ENCODE results near the gene CHMP2A.

Gene CHMP2A

GRCh38 chr19:58559275-58560006 lies 4.5 kb upstream of the CHMP2A start:
- Histone ChIP-seq H3K27me3 (peaks cover 0 to 24% (median 0%) of the 10 kb centered on the region in 11 experiments; a peak in 8 of 22 replicates), H4K20me1 (peaks cover 0 to 26% (median 14%) of the 10 kb centered on the region in 11 experiments; a peak in 12 of 22 replicates), H3K36me3 (peaks cover 17 to 22% (median 20%) of the 10 kb centered on the region in 11 experiments), H3K9ac (peak overlapping the region; percentile 89 to 98 (median 96)), H3K27ac (peak overlapping the region; percentile 95 to 99 (median 98)), H3K4me3 (peak overlapping the region; percentile 76 to 98 (median 94)), H3K9me3 (replicated peaks in 1 of 11) (no peaks in the 10 kb centered on the region), H3K4me1 (peaks cover 69 to 79% (median 77%) of the 10 kb centered on the region in 10 experiments), H3K4me2 (peak overlapping the region; percentile 89 to 100 (median 98))
- TF ChIP-seq Cebpa-rat (IDR thresholded peaks at IDR 0.05) = no peak

DNA sequence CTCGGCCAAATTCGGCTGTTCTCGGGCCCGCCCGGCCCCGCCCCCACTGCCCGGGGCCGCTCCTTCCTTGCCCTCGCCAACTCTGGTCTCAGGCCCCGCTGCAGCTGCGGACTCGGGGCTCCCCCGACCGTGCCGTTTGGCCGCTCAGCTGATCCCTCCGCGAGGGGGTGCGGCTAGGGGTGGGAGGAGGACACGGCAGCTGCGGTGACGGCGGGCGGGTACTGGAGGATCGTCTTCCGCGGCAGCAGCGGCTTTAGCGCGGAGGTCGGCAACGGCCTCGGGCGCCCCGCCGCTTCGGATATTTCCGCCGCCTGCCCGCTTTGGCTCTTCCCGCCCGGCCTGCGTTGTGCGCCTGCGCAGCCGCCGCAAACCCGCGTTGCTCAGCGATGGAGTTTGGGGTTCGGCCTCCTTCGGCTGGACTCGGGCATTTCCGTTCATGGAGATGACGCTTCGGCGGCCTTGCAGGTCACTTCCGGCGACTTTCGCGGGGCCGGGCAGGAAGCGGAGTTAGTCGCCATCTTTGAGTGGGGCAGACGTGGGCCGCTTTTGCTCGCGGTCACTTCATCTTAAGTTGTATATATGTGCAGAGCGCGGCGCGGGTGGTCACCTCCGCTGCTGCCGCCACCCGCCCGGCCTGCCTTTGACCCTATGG lies 3.8 kb upstream of the CHMP2A start:
- peaks cover 0 to 21% (median 0%) of the 10 kb centered on the region in 11 experiments; a peak in 8 of 22 replicates for H3K27me3 ChIP-seq
- H3K9me3 ChIP-seq (replicated peaks in 1 of 11) = no peaks in the 10 kb centered on the region
- peak overlapping the region; percentile 89 to 100 (median 98) for H3K4me2 ChIP-seq
- TF ChIP-seq Cebpa-rat (IDR thresholded peaks at IDR 0.05) = no peak
- peaks cover 17 to 27% (median 21%) of the 10 kb centered on the region in 11 experiments for H3K36me3 ChIP-seq
- peak overlapping the region; percentile 76 to 98 (median 94) for H3K4me3 ChIP-seq
- H3K4me1 ChIP-seq = peaks cover 68 to 79% (median 77%) of the 10 kb centered on the region in 10 experiments
- H3K27ac ChIP-seq = peak overlapping the region; percentile 95 to 99 (median 98)
- peak overlapping the region; percentile 89 to 98 (median 96) for H3K9ac ChIP-seq
- peaks cover 0 to 33% (median 17%) of the 10 kb centered on the region in 11 experiments; a peak in 12 of 22 replicates for H4K20me1 ChIP-seq

DNA sequence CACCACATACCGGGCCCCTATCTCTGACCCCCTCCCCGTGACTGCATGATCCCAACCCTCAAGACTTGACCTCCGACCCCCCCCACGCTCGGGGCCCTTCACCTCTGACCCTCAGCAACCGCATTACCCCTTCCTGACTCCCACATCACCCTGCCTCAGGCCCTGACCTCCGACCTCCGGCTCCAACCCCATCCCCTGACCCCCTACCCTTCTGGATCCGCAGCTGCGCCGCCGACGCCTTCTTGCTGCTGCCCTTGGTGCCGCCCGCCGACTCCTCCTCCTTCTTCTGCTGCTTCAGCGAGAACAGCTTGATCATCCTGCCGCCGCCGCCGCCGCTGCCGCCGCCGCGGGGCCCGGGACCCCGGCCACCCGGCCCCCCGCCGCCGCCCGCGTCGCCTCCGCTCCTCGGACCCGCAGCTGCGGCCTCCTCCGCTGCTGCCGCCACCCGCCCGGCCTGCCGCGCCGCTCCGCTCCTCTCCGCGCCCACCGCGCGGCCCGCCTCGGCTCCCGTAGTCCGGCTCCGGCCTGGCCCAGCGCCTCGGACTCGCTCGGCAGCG lies 3.2 kb upstream of the CHMP2A start, which contains the start of gene UBE2M:
UBE2M (minus strand) TSS at position 546 of the 557 bp plus-strand sequence; CDS start at position 316, 230 bp downstream.
- Histone ChIP-seq H3K27me3 (peaks cover 0 to 16% (median 0%) of the 10 kb centered on the region in 11 experiments; a peak in 8 of 22 replicates), H3K4me3 (peak within 1 kb of the TSS; percentile 76 to 98 (median 94)), H4K20me1 (peaks cover 0 to 37% (median 17%) of the 10 kb centered on the region in 11 experiments; a peak in 12 of 22 replicates), H3K4me1 (peaks cover 68 to 78% (median 77%) of the 10 kb centered on the region in 10 experiments), H3K4me2 (peak within 1 kb of the TSS; percentile 89 to 100 (median 98)), H3K36me3 (peaks cover 19 to 33% (median 27%) of the 10 kb centered on the region in 11 experiments), H3K27ac (peak within 1 kb of the TSS; percentile 95 to 99 (median 98)), H3K9me3 (replicated peaks in 1 of 11) (no peaks in the 10 kb centered on the region), H3K9ac (peak within 1 kb of the TSS; percentile 89 to 98 (median 96))
- no peak for TF ChIP-seq Cebpa-rat (IDR thresholded peaks at IDR 0.05)

- peaks cover 0 to 41% (median 22%) of the 10 kb centered on the region in 11 experiments; a peak in 19 of 22 replicates for H4K20me1 ChIP-seq
- peak overlapping the region; percentile 89 to 98 (median 96) for H3K9ac ChIP-seq
- peak overlapping the region; percentile 76 to 98 (median 94) for H3K4me3 ChIP-seq
- peak overlapping the region; percentile 89 to 100 (median 98) for H3K4me2 ChIP-seq
- peaks cover 68 to 76% (median 72%) of the 10 kb centered on the region in 10 experiments for H3K4me1 ChIP-seq
- H3K9me3 ChIP-seq (replicated peaks in 1 of 11) = no peaks in the 10 kb centered on the region
- TF ChIP-seq Cebpa-rat (IDR thresholded peaks at IDR 0.05) = no peak
- peaks cover 26 to 40% (median 34%) of the 10 kb centered on the region in 11 experiments for H3K36me3 ChIP-seq
- H3K27me3 ChIP-seq = peaks cover 0 to 9% (median 0%) of the 10 kb centered on the region in 11 experiments; a peak in 7 of 22 replicates
- peak overlapping the region; percentile 95 to 99 (median 98) for H3K27ac ChIP-seq
These were observed 2.5 kb upstream of the CHMP2A start for GRCh38 chr19:58557221-58558065.

DNA sequence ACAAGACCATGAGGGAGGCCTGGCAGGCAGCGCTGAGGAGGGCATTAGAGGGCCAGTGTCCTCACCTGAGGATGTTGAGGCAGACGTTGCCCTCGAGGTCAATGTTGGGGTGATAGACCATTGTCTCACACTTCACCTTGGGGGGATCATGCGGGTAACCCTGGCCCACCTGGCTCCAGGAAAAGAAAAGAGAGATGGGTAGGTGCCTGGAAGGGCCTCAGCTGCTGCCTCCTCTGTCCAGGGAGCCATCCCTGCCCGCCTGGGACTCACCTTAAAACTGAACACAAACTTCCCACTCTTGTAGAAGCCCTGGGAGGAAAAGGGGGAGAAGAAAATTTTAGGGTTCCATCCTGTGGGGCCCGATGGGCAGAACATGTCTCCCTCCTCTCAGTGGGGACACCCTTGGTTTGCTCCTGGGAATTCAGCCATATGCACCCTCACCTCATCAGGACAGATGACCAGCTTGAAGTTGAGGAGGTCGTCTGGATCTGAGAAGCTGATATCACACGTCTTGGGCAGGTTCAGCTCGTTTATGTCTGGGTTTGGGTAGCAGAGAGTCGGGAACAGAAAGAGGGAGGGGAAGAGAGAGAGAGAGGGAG lies 1.8 kb upstream of the CHMP2A start:
- Histone ChIP-seq H4K20me1 (peaks cover 0 to 49% (median 30%) of the 10 kb centered on the region in 11 experiments; a peak in 20 of 22 replicates), H3K27ac (peak overlapping the region; percentile 95 to 99 (median 98); a peak in 21 of 22 replicates), H3K9me3 (replicated peaks in 1 of 11) (no peaks in the 10 kb centered on the region), H3K9ac (peak overlapping the region; percentile 89 to 98 (median 96)), H3K27me3 (peaks cover 0 to 2% (median 0%) of the 10 kb centered on the region in 11 experiments; a peak in 1 of 22 replicates), H3K4me1 (peaks cover 61 to 75% (median 65%) of the 10 kb centered on the region in 10 experiments), H3K36me3 (peaks cover 33 to 47% (median 41%) of the 10 kb centered on the region in 11 experiments), H3K4me3 (peak overlapping the region; percentile 76 to 98 (median 94)), H3K4me2 (peak overlapping the region; percentile 89 to 100 (median 98))
- TF ChIP-seq Cebpa-rat (IDR thresholded peaks at IDR 0.05) = no peak

DNA sequence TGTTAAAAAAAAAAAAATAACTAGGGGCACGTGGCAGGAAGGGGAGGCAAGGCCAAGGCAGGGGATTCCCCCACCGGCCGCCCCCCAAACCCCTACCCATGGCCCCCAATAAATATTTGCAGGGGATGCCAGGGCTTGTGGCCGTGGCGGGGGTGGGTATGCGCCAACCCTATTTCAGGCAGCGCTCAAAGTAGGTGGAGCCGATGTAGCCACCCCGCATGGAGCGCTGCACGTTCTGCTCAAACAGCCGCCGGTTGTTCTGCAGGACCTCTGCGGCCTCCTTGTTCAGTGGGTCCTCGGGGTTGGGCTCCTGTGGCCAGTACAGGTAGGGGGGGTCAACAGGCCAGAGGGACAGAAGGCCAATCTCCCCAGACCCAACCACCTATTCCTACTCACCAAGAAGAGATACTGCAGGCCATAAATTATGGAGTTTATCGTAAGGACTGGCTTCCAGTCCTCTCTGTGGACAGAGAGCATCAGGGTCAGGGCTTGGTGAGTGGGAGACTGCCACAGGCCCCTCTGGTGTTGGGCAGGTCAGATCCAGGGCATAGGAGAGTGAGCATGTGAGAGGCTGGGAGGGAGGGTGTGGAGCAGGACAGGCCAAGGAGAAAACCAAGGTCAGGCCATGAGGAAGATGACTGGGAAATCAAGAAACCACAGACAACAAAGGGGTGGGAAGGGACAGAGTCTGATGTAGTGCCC lies 1.2 kb upstream of the CHMP2A start:
- TF ChIP-seq Cebpa-rat (IDR thresholded peaks at IDR 0.05) = no peak
- Histone ChIP-seq H3K4me2 (peak overlapping the region; percentile 89 to 100 (median 98)), H3K27ac (peak overlapping the region; percentile 95 to 99 (median 98); a peak in 21 of 22 replicates), H4K20me1 (peaks cover 5 to 55% (median 36%) of the 10 kb centered on the region in 11 experiments; a peak in 20 of 22 replicates), H3K36me3 (peaks cover 39 to 54% (median 48%) of the 10 kb centered on the region in 11 experiments), H3K9me3 (replicated peaks in 1 of 11) (no peaks in the 10 kb centered on the region), H3K4me1 (peaks cover 55 to 75% (median 59%) of the 10 kb centered on the region in 10 experiments), H3K4me3 (peak overlapping the region; percentile 76 to 98 (median 94); a peak in 19 of 20 replicates), H3K27me3 (no peaks in the 10 kb centered on the region), H3K9ac (peak overlapping the region; percentile 89 to 98 (median 96))

DNA sequence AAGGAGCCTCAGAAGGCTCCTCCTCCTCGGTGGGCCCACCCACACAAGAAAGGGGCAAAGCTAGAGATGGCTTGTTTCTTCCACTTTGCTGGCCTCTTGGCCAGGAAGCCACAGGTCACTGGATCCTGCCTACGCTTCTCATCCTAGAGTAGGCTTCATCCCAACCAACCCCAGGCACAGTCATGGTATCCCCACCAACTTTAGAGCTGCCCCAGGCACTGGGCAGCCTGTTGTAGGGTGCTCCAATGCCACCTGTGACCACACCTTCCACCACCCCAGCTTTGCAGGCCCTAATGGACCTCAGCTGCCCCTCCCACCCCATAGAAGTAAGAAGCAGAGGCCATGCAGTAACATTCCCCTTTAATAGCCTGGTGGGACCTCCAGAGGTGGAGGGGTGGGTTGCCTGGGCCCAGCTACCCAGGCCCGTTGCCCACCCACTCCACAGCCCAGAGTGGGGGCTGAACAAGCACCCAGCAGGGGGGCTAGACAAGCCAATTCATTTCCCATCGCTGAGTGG lies 522 bp upstream of the CHMP2A start:
- Histone ChIP-seq H3K4me2 (peak overlapping the region; percentile 89 to 100 (median 98)), H3K9ac (peak overlapping the region; percentile 82 to 98 (median 94)), H3K27ac (peak overlapping the region; percentile 75 to 99 (median 97)), H3K4me3 (peak overlapping the region; percentile 61 to 96 (median 72)), H3K9me3 (replicated peaks in 1 of 11) (no peaks in the 10 kb centered on the region), H3K27me3 (no peaks in the 10 kb centered on the region), H3K4me1 (peaks cover 48 to 74% (median 54%) of the 10 kb centered on the region in 10 experiments), H3K36me3 (peaks cover 46 to 60% (median 54%) of the 10 kb centered on the region in 11 experiments), H4K20me1 (peaks cover 12 to 62% (median 42%) of the 10 kb centered on the region in 11 experiments; a peak in 21 of 22 replicates)
- TF ChIP-seq Cebpa-rat (IDR thresholded peaks at IDR 0.05) = no peak
